H1 (cell line): ENCODE results near the gene NUAK1. TPM values are rescaled to one million over a fixed set of nuclear protein-coding genes. Genes with fewer than 3 reads are reported as not detected.

ENCODE experiments used
- CHD7 ChIP-seq: fragments of 300-600 bp; sonication (generic); IDR thresholded peaks from 2 replicates; pipeline ENCODE4 v1.7.1; 2012; ENCODE audit warnings: low read length, moderate library complexity, mild to moderate bottlenecking, inconsistent platforms; ENCODE audit not compliant: insufficient replicate concordance
- CTCF ChIP-seq, 3 experiments: IDR thresholded peaks; 1 replicate in 2 of 3; 2 replicates in 1 of 3; pipeline versions ENCODE4 v1.5.1 to v1.6.1; 2011; ENCODE audit warnings: low read length in 3 of 3, mild to moderate bottlenecking in 3 of 3, inconsistent platforms in 2 of 3, low read depth in 1 of 3, moderate library complexity in 1 of 3; ENCODE audit not compliant: insufficient read depth in 1 of 3; ENCODE audit errors: control extremely low read depth in 1 of 3
- MAX ChIP-seq: IDR thresholded peaks from 2 replicates; pipeline ENCODE4 v1.6.1; 2012; ENCODE audit warnings: inconsistent platforms
- SAP30 ChIP-seq: fragments of 300-600 bp; sonication (generic); IDR thresholded peaks from 2 replicates; pipeline ENCODE4 v1.7.1; 2012; ENCODE audit warnings: low read length, moderate library complexity, mild to moderate bottlenecking, inconsistent platforms; ENCODE audit not compliant: insufficient read depth, insufficient replicate concordance
- SIX5 ChIP-seq: IDR thresholded peaks from 2 replicates; pipeline ENCODE4 v1.6.1; 2011; ENCODE audit warnings: mild to moderate bottlenecking, low read depth, low read length
- polyA plus RNA-seq, 7 experiments: library from polyadenylated mRNA; depleted of rRNA in 3 of 7; stranded (reverse) in 5 of 7; unstranded in 2 of 7; fragments of >200 nt in 5 of 7; fragments of 200-250 nt in 2 of 7; gene quantifications; 1 replicate in 5 of 7; 2 replicates in 1 of 7; 4 replicates in 1 of 7; pipeline versions ENCODE4 v1.2.1 to v1.2.3, GENCODE V29; 2011 to 2013; ENCODE audit warnings: missing spikeins in 2 of 7, mixed read lengths in 2 of 7
- total RNA-seq: library from RNA; stranded (reverse); fragmentation: NEBNext Ultra II Directional; extraction: Animal tissue kit (Norgen Biotek cat#: 25700); gene quantifications from 2 replicates; pipeline ENCODE4 v1.2.1, GENCODE V29; 2021

NUAK1 gene
- total and polyA plus RNA-seq, 2 of the 8 experiments (the other 6 are each of a cell fraction or from before 2014, with no cell fraction given) = 6.7 to 18.2 TPM

GRCh38 chr12:106127338-106128126, 11.2 kb downstream of the NUAK1 start (continued):
- TF ChIP-seq CTCF (IDR thresholded peaks at IDR 0.05; ENCODE audit: control extremely low read depth in 1 of 3, insufficient read depth in 1 of 3, low read depth in 1 of 3, low read length in 3 of 3) (peak in 2 of 3 experiments; percentile 1 to 11; a peak in 1 of 4 replicates), CHD7 (no peak), SAP30 (no peak), SIX5 (no peak), MAX (no peak)
- TF ChIP-seq, all 59 proteins: peak for 2
